GM12891 (cell line): Measurements from ENCODE around the gene CRACR2B.

Experiments used
- PAX5 ChIP-seq: IDR thresholded peaks from 2 replicates; pipeline ENCODE4 v1.6.1; 2011; ENCODE audit warnings: low read length, moderate library complexity, mild to moderate bottlenecking; ENCODE audit not compliant: insufficient read depth, severe bottlenecking
- POLR2A ChIP-seq: IDR thresholded peaks from 2 replicates; pipeline ENCODE4 v1.6.1; 2011; ENCODE audit warnings: low read depth, low read length, control low read depth
- POLR2AphosphoS5 ChIP-seq: IDR thresholded peaks from 2 replicates; pipeline ENCODE4 v1.6.1; 2011; ENCODE audit warnings: low read depth, low read length, control low read depth
- POU2F2 ChIP-seq: IDR thresholded peaks from 2 replicates; pipeline ENCODE4 v1.6.1; 2011; ENCODE audit warnings: low read depth, mild to moderate bottlenecking, control low read depth, low read length, moderate library complexity
- TAF1 ChIP-seq: IDR thresholded peaks from 2 replicates; pipeline ENCODE4 v1.6.1; 2011; ENCODE audit warnings: low read depth, low read length, control low read depth

DNA sequence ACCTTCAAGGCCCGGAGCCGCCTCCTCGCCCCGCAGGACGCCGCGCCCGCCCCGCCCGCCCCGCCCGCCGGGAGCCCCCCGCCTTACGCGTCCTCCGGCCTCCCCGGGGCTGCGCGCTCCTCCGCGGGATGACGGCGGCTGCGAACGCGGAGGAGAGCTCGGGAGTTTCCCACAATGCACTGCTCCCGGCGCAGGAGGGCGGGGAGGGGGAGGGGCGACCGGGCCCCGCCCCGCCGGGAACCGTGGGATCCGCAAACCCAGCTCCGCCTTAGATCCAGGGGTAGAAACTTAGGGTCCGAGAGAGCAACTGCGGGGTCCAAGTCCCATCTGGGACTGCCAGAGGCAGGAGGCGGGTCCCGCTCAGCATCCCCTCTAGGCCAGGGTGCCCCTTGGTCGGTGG is 37.8 kb upstream of the CRACR2B start, which contains the start of gene CEND1:
- no peak for TF ChIP-seq POLR2AphosphoS5
- no peak for TF ChIP-seq PAX5
- no peak for TF ChIP-seq POLR2A
- no peak for TF ChIP-seq POU2F2
- no peak for TF ChIP-seq TAF1
